GM12878 (cell line): Measurements from ENCODE around the gene SLAMF9. TPM values are rescaled to one million over a fixed set of nuclear protein-coding genes. Genes with fewer than 3 reads are reported as not detected.

Experiments used
- CBFB ChIP-seq: IDR thresholded peaks from 2 replicates; pipeline ENCODE4 v1.6.1; 2016; ENCODE audit warnings: antibody characterized with exemption, low read depth
- CEBPB ChIP-seq, 2 experiments: fragments of 150-350 bp in 1 of 2; IDR thresholded peaks; 2 replicates each; pipeline ENCODE4 v1.6.1; 2012 to 2014; ENCODE audit warnings: low read depth in 2 of 2, low read length in 2 of 2, borderline replicate concordance in 1 of 2, inconsistent platforms in 1 of 2
- CREB1 ChIP-seq: IDR thresholded peaks from 2 replicates; pipeline ENCODE4 v1.6.1; 2012; ENCODE audit warnings: low read depth, mild to moderate bottlenecking, inconsistent platforms
- DPF2 ChIP-seq: fragments of 450-650 bp; IDR thresholded peaks from 2 replicates; pipeline ENCODE4 v1.6.1; 2017; ENCODE audit warnings: mild to moderate bottlenecking
- EGR1 ChIP-seq, 2 experiments: IDR thresholded peaks; 1 replicate in 1 of 2; 2 replicates in 1 of 2; pipeline ENCODE4 v1.6.1; 2011 to 2012; ENCODE audit warnings: low read depth in 2 of 2, low read length in 2 of 2, borderline replicate concordance in 1 of 2, mild to moderate bottlenecking in 1 of 2, moderate library complexity in 1 of 2
- EZH2 ChIP-seq: IDR thresholded peaks from 2 replicates; pipeline ENCODE4 v1.6.1; 2012; ENCODE audit warnings: low read depth, mild to moderate bottlenecking, control low read depth, inconsistent platforms, low read length, borderline replicate concordance; ENCODE audit not compliant: control insufficient read depth
- MAX ChIP-seq: IDR thresholded peaks from 2 replicates; pipeline ENCODE4 v1.6.1; 2012; ENCODE audit warnings: low read depth, low read length, improper control_type of control experiment
- NFYB ChIP-seq: IDR thresholded peaks from 2 replicates; pipeline ENCODE4 v1.6.1; 2011; ENCODE audit warnings: low read depth, mild to moderate bottlenecking, low read length, improper control_type of control experiment, moderate library complexity; ENCODE audit not compliant: insufficient read depth
- POLR2AphosphoS2 ChIP-seq: IDR thresholded peaks from 2 replicates; pipeline ENCODE4 v1.6.1; 2011; ENCODE audit warnings: low read depth, mild to moderate bottlenecking, low read length, improper control_type of control experiment, moderate library complexity
- STAT3 ChIP-seq: IDR thresholded peaks from 2 replicates; pipeline ENCODE4 v1.6.1; 2011; ENCODE audit warnings: low read depth, low read length, improper control_type of control experiment
- TARDBP ChIP-seq: IDR thresholded peaks from 2 replicates; pipeline ENCODE4 v1.6.1; 2016; ENCODE audit warnings: borderline replicate concordance
- TCF12 ChIP-seq: IDR thresholded peaks from 2 replicates; pipeline ENCODE4 v1.6.1; 2011; ENCODE audit warnings: low read depth, mild to moderate bottlenecking, low read length
- TCF3 ChIP-seq: IDR thresholded peaks from 2 replicates; pipeline ENCODE4 v1.6.1; 2012; ENCODE audit warnings: low read depth, mild to moderate bottlenecking, low read length, borderline replicate concordance; ENCODE audit not compliant: insufficient read depth
- WRNIP1 ChIP-seq: IDR thresholded peaks from 2 replicates; pipeline ENCODE4 v1.6.1; 2011; ENCODE audit warnings: low read depth, low read length, improper control_type of control experiment, borderline replicate concordance
- ZBED1 ChIP-seq: IDR thresholded peaks from 2 replicates; pipeline ENCODE4 v1.6.1; 2016; ENCODE audit warnings: borderline replicate concordance
- polyA plus RNA-seq, 11 experiments: library from polyadenylated mRNA; depleted of rRNA in 4 of 11; unstranded in 6 of 11; stranded (reverse) in 5 of 11; fragments of >200 nt; fragmentation: Nextera tagmentation in 4 of 11; fragmentation: Illumina TruSeq in 1 of 11; extraction: Ambion mirVana in 4 of 11; extraction: Trizol in 1 of 11; gene quantifications; 1 replicate in 1 of 11; 2 replicates in 10 of 11; pipeline versions ENCODE4 v1.2.1 to v1.2.3, GENCODE V29; 2011 to 2016; ENCODE audit warnings: inconsistent platforms in 2 of 11, missing spikeins in 2 of 11, low read depth in 1 of 11
- total RNA-seq, 4 experiments: library from RNA; depleted of rRNA in 3 of 4; stranded (reverse); fragments of >200 nt in 3 of 4; fragmentation: Illumina TruSeq in 1 of 4; extraction: Trizol in 1 of 4; gene quantifications; 2 replicates each; pipeline versions ENCODE4 v1.2.1 to v1.2.3, GENCODE V29; 2013 to 2021
- TF ChIP-seq, protein P1 (sequence below): fragments of 450-650 bp; IDR thresholded peaks from 2 replicates; pipeline ENCODE4 v1.6.1; 2016; ENCODE audit warnings: mild to moderate bottlenecking
- TF ChIP-seq, protein P2 (sequence below): fragments of 150-350 bp; IDR thresholded peaks from 2 replicates; pipeline ENCODE4 v1.6.1; 2016; ENCODE audit warnings: low read depth, low read length
- TF ChIP-seq, protein P3 (sequence below): IDR thresholded peaks from 2 replicates; pipeline ENCODE4 v1.6.1; 2012; ENCODE audit warnings: low read depth, low read length, improper control_type of control experiment
- TF ChIP-seq, protein P4 (sequence below): fragments of 450-650 bp; IDR thresholded peaks from 2 replicates; pipeline ENCODE4 v1.6.1; 2016; ENCODE audit warnings: mild to moderate bottlenecking, moderate library complexity, borderline replicate concordance

Gene SLAMF9
- total and polyA plus RNA-seq, 10 of the 15 experiments (the other 5 are each of a cell fraction or from before 2014, with no cell fraction given) = not detected

DNA sequence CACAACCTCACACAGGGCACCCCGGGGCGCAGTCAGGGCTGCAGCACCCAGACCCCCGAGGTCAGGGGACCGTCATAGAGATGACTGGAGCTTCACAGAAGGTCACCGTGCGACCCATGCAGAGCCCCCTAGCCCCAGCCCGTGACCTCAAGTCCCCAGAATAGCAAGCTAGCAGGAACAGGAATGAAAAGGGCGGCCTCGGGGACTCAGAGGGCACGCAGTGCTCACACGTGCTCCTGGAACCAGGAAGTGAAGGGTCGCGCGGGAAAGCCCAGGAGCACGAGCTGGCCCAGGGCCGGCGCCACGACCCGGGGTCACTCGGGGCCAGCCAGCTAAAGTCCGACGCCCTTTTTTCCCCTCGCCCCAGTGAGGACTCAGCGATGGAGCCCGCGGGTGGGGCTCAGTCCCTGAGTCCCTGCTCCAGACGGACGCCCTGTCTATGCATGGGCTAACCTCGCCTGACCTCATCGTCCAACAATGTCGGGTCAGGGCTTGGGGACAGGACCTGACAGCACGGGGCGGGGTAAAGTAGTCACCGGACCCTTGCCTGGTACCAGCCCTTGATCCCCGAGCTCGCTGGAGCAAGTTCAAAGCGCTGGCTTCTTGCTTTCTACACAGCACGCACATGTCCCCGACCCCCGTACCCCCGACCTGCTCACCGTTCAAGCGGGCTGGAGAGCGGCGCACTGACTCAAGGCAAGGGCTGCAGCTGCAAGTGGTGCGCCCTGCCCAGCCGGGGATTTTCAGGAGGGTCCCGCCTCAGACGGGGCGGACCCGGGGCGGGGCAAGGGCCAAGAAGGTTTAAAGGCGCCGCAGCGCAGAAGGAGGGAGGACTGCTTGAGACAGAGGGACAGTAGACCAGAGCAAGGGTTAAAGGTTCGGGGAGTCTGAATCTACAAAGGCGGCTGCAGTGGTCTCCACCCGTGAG, 29.0 kb downstream of the SLAMF9 start, which contains the start of gene TAGLN2 (continued):
- no peak for TF ChIP-seq NFYB
- TF ChIP-seq CEBPB (IDR thresholded peaks at IDR 0.05; ENCODE audit: borderline replicate concordance in 1 of 2, low read depth in 2 of 2, low read length in 2 of 2) = no peak
- no peak; the same call in 1 of the 2 replicates for TF ChIP-seq CREB1
- peak; percentile 42; the same call in 1 of the 2 replicates for TF ChIP-seq DPF2
- TF ChIP-seq, protein P1, sequence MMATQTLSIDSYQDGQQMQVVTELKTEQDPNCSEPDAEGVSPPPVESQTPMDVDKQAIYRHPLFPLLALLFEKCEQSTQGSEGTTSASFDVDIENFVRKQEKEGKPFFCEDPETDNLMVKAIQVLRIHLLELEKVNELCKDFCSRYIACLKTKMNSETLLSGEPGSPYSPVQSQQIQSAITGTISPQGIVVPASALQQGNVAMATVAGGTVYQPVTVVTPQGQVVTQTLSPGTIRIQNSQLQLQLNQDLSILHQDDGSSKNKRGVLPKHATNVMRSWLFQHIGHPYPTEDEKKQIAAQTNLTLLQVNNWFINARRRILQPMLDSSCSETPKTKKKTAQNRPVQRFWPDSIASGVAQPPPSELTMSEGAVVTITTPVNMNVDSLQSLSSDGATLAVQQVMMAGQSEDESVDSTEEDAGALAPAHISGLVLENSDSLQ = no peak
- peak; percentile 96 for TF ChIP-seq POLR2AphosphoS2
- TF ChIP-seq WRNIP1 = no peak
- TF ChIP-seq MAX = peak; percentile 80
- peak; percentile 81 for TF ChIP-seq CBFB
- TF ChIP-seq EZH2 = no peak
- TF ChIP-seq TARDBP = no peak
- TF ChIP-seq EGR1 (IDR thresholded peaks at IDR 0.05; ENCODE audit: borderline replicate concordance in 1 of 2, low read depth in 2 of 2, low read length in 2 of 2) = peak in 1 of 2 experiments; percentile 40; a peak in 1 of 3 replicates
- TF ChIP-seq, protein P2, sequence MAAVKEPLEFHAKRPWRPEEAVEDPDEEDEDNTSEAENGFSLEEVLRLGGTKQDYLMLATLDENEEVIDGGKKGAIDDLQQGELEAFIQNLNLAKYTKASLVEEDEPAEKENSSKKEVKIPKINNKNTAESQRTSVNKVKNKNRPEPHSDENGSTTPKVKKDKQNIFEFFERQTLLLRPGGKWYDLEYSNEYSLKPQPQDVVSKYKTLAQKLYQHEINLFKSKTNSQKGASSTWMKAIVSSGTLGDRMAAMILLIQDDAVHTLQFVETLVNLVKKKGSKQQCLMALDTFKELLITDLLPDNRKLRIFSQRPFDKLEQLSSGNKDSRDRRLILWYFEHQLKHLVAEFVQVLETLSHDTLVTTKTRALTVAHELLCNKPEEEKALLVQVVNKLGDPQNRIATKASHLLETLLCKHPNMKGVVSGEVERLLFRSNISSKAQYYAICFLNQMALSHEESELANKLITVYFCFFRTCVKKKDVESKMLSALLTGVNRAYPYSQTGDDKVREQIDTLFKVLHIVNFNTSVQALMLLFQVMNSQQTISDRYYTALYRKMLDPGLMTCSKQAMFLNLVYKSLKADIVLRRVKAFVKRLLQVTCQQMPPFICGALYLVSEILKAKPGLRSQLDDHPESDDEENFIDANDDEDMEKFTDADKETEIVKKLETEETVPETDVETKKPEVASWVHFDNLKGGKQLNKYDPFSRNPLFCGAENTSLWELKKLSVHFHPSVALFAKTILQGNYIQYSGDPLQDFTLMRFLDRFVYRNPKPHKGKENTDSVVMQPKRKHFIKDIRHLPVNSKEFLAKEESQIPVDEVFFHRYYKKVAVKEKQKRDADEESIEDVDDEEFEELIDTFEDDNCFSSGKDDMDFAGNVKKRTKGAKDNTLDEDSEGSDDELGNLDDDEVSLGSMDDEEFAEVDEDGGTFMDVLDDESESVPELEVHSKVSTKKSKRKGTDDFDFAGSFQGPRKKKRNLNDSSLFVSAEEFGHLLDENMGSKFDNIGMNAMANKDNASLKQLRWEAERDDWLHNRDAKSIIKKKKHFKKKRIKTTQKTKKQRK = no peak
- TF ChIP-seq STAT3 = no peak
- peak; percentile 85 for TF ChIP-seq TCF12
- TF ChIP-seq ZBED1 = peak; percentile 83; the same call in 1 of the 2 replicates
- TF ChIP-seq, protein P3, sequence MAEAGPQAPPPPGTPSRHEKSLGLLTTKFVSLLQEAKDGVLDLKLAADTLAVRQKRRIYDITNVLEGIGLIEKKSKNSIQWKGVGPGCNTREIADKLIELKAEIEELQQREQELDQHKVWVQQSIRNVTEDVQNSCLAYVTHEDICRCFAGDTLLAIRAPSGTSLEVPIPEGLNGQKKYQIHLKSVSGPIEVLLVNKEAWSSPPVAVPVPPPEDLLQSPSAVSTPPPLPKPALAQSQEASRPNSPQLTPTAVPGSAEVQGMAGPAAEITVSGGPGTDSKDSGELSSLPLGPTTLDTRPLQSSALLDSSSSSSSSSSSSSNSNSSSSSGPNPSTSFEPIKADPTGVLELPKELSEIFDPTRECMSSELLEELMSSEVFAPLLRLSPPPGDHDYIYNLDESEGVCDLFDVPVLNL = no peak
- peak; percentile 91 for TF ChIP-seq TCF3
- TF ChIP-seq, protein P4, sequence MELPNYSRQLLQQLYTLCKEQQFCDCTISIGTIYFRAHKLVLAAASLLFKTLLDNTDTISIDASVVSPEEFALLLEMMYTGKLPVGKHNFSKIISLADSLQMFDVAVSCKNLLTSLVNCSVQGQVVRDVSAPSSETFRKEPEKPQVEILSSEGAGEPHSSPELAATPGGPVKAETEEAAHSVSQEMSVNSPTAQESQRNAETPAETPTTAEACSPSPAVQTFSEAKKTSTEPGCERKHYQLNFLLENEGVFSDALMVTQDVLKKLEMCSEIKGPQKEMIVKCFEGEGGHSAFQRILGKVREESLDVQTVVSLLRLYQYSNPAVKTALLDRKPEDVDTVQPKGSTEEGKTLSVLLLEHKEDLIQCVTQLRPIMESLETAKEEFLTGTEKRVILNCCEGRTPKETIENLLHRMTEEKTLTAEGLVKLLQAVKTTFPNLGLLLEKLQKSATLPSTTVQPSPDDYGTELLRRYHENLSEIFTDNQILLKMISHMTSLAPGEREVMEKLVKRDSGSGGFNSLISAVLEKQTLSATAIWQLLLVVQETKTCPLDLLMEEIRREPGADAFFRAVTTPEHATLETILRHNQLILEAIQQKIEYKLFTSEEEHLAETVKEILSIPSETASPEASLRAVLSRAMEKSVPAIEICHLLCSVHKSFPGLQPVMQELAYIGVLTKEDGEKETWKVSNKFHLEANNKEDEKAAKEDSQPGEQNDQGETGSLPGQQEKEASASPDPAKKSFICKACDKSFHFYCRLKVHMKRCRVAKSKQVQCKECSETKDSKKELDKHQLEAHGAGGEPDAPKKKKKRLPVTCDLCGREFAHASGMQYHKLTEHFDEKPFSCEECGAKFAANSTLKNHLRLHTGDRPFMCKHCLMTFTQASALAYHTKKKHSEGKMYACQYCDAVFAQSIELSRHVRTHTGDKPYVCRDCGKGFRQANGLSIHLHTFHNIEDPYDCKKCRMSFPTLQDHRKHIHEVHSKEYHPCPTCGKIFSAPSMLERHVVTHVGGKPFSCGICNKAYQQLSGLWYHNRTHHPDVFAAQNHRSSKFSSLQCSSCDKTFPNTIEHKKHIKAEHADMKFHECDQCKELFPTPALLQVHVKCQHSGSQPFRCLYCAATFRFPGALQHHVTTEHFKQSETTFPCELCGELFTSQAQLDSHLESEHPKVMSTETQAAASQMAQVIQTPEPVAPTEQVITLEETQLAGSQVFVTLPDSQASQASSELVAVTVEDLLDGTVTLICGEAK = no peak
